ENCODE measurements around the gene HNRNPUL1. TPM values are rescaled to one million over a fixed set of nuclear protein-coding genes. Genes with fewer than 3 reads are reported as not detected.
A peak's percentile ranks its signal among the peaks of the same experiment; 100 is the strongest.

HNRNPUL1 gene
- total RNA-seq, 1 experiment from 2014 or later, result 315 TPM

GRCh38 chr19:41300555-41300954, 36.4 kb downstream of the HNRNPUL1 start:
- no peak for TF ChIP-seq CTCF (conservative IDR thresholded peaks at IDR 0.05)
- H3K4me1 ChIP-seq (ENCODE audit: insufficient read depth, low read length), result no peaks in the 10 kb centered on the region
- no peaks in the 10 kb centered on the region for H3K79me2 ChIP-seq (ENCODE audit: insufficient read depth, low read length)
- H2BK5ac ChIP-seq (ENCODE audit: insufficient read length, low read length), result no peak overlapping the region
- H3K23ac ChIP-seq (ENCODE audit: insufficient read length, low read depth, low read length), result no peak overlapping the region
- no peak for DNase-seq
- Mint-ChIP-seq H3K27me3 (ENCODE audit: low read depth) (no peaks in the 10 kb centered on the region), H3K4me1 (no peaks in the 10 kb centered on the region), H3K36me3 (ENCODE audit: insufficient read depth in 1 of 3, low read depth in 3 of 3) (peaks cover 71 to 100% (median 97%) of the 10 kb centered on the region in 3 experiments), H3K9me3 (no peaks in the 10 kb centered on the region), H3K4me3 (no peak overlapping the region), H3K27ac (peak overlapping the region in 1 of 3 experiments; percentile 49; a peak in 1 of 7 replicates)
- H3T11ph ChIP-seq (ENCODE audit: low read length), result no peak overlapping the region
- H4K5ac ChIP-seq (ENCODE audit: insufficient read length, low read depth, low read length), result no peak overlapping the region
- no peak overlapping the region for H2BK120ac ChIP-seq (ENCODE audit: low read depth, low read length, poor library complexity, severe bottlenecking)
- H2AFZ ChIP-seq (ENCODE audit: low read length), result no peak overlapping the region
- no peak overlapping the region for H2AK5ac ChIP-seq (ENCODE audit: insufficient read length, low read length)
- H3K56ac ChIP-seq (ENCODE audit: insufficient read length, low read depth, low read length), result no peak overlapping the region
- H4K91ac ChIP-seq (ENCODE audit: insufficient read length, low read depth, low read length), result no peak overlapping the region
- H3K14ac ChIP-seq (ENCODE audit: insufficient read depth, low read length), result no peak overlapping the region
- H3K23me2 ChIP-seq (ENCODE audit: insufficient read length, low read depth, low read length, poor library complexity, severe bottlenecking), result no peaks in the 10 kb centered on the region
- no peak overlapping the region for H2BK12ac ChIP-seq (ENCODE audit: insufficient read length, low read depth, low read length)
- no peaks in the 10 kb centered on the region for H4K20me1 ChIP-seq (ENCODE audit: control insufficient read depth, insufficient read depth, insufficient read length)
- H3K27me3 ChIP-seq (ENCODE audit: insufficient read depth, low read length), result no peaks in the 10 kb centered on the region; the same call in 1 of the 2 replicates
- no CpG with 5 or more reads among the region's 6 CpGs for WGBS (ENCODE audit: extremely low coverage, insufficient read length, low lambda C conversion rate)
- H3K79me1 ChIP-seq (ENCODE audit: insufficient read depth, low read depth, low read length, poor library complexity, severe bottlenecking), result no peaks in the 10 kb centered on the region
- H2BK20ac ChIP-seq (ENCODE audit: low read depth, low read length, poor library complexity, severe bottlenecking), result no peak overlapping the region
- no peak overlapping the region for H3K4me2 ChIP-seq (ENCODE audit: insufficient read depth, insufficient read length, low read length)
- no peak overlapping the region for H3K9ac ChIP-seq (ENCODE audit: extremely low read depth, insufficient read length, low read length)
- H3K27ac ChIP-seq (ENCODE audit: insufficient read length, low read depth, low read length), result no peak overlapping the region
- H4K8ac ChIP-seq (replicated peaks; ENCODE audit: insufficient read length, low read depth, low read length), result no peak overlapping the region
- H3K9me3 ChIP-seq (ENCODE audit: control insufficient read depth, low read depth, low read length), result no peaks in the 10 kb centered on the region
- H3K18ac ChIP-seq (ENCODE audit: insufficient read length, low read depth, low read length), result no peak overlapping the region
- no peak overlapping the region for H3K4ac ChIP-seq (ENCODE audit: low read depth, low read length)
- H2BK15ac ChIP-seq (ENCODE audit: low read depth, low read length), result no peak overlapping the region

Data from H9 (cell line).